Endodermal cell (in vitro differentiated cells): Measurements from ENCODE around the gene NOS3. TPM values are rescaled to one million over a fixed set of nuclear protein-coding genes. Genes with fewer than 3 reads are reported as not detected.

Experiments
- DNase-seq: peaks from one replicate; pipeline ENCODE4 v3.0.0-alpha.2; 2017
- H3K27ac ChIP-seq: 2 replicates; pipeline ENCODE4 v1.5.1; 2013; ENCODE audit warnings: mild to moderate bottlenecking, low read depth, low read length, moderate library complexity
- H3K27me3 ChIP-seq: 2 replicates; pipeline ENCODE4 v1.6.1; 2013; ENCODE audit warnings: mild to moderate bottlenecking, low read length, moderate library complexity; ENCODE audit not compliant: insufficient read depth, control insufficient read depth, poor library complexity, severe bottlenecking
- H3K36me3 ChIP-seq: 2 replicates; pipeline ENCODE4 v1.7.0; 2013; ENCODE audit warnings: mild to moderate bottlenecking, low read length, moderate library complexity; ENCODE audit not compliant: control insufficient read depth, insufficient read depth
- H3K4me1 ChIP-seq: one replicate; pipeline ENCODE4 v1.7.0; 2013; ENCODE audit warnings: low read length; ENCODE audit not compliant: control insufficient read depth, insufficient read depth
- H3K4me3 ChIP-seq: 2 replicates; pipeline ENCODE4 v1.5.1; 2013; ENCODE audit warnings: mild to moderate bottlenecking, low read length, moderate library complexity
- H3K9ac ChIP-seq: 2 replicates; pipeline ENCODE4 v1.6.1; 2013; ENCODE audit warnings: mild to moderate bottlenecking, low read length, moderate library complexity; ENCODE audit not compliant: poor library complexity, severe bottlenecking; ENCODE audit errors: extremely low read depth
- H3K9me3 ChIP-seq: 2 replicates; pipeline ENCODE4 v1.6.1; 2013; ENCODE audit warnings: mild to moderate bottlenecking, low read length, moderate library complexity; ENCODE audit not compliant: control insufficient read depth
- H3K27ac Mint-ChIP-seq: 2 replicates; pipeline ENCODE4 v1.8.0; 2020; ENCODE audit warnings: mixed read lengths
- H3K27me3 Mint-ChIP-seq: 2 replicates; pipeline ENCODE4 v1.8.0; 2021; ENCODE audit warnings: mild to moderate bottlenecking, mixed read lengths; ENCODE audit not compliant: insufficient read depth
- H3K36me3 Mint-ChIP-seq: 2 replicates; pipeline ENCODE4 v1.8.0; 2020; ENCODE audit warnings: low read depth, mixed read lengths
- H3K4me1 Mint-ChIP-seq: 2 replicates; pipeline ENCODE4 v1.8.0; 2020; ENCODE audit warnings: mixed read lengths
- H3K4me3 Mint-ChIP-seq: 2 replicates; pipeline ENCODE4 v1.8.0; 2020; ENCODE audit warnings: mild to moderate bottlenecking, moderate library complexity, mixed read lengths
- H3K9me3 Mint-ChIP-seq: 2 replicates; pipeline ENCODE4 v1.8.0; 2020; ENCODE audit warnings: mild to moderate bottlenecking, mixed read lengths
- WGBS, 2 experiments: methylation state at CpG; one replicate each; pipeline versions ENCODE4 v1.1.5 to v1.1.7; 2013; ENCODE audit warnings: missing lambda C conversion rate in 2 of 2, mixed read lengths in 1 of 2; ENCODE audit not compliant: insufficient coverage in 1 of 2, insufficient read length in 1 of 2; 5-methylcytosine and 5-hydroxymethylcytosine counted together
- total RNA-seq, 2 donors: library from RNA; stranded (reverse); fragmentation: NEBNext Ultra II Directional in 1 of 2; extraction: Animal tissue kit (Norgen Biotek cat#: 25700) in 1 of 2; gene quantifications; 2 replicates in 1 of 2; 3 replicates in 1 of 2; pipeline ENCODE4 v1.2.1, GENCODE V29; 2021
- TF ChIP-seq, protein P1 (sequence below): fragments of 200-600 bp; sonication (generic); conservative IDR thresholded peaks from 2 replicates; pipeline ENCODE4 v1.5.0; 2021; ENCODE audit warnings: antibody characterized with exemption, mild to moderate bottlenecking

The NOS3 gene
- total RNA-seq, 2 donors from 2014 or later, result 2.3 to 9.1 TPM

DNA sequence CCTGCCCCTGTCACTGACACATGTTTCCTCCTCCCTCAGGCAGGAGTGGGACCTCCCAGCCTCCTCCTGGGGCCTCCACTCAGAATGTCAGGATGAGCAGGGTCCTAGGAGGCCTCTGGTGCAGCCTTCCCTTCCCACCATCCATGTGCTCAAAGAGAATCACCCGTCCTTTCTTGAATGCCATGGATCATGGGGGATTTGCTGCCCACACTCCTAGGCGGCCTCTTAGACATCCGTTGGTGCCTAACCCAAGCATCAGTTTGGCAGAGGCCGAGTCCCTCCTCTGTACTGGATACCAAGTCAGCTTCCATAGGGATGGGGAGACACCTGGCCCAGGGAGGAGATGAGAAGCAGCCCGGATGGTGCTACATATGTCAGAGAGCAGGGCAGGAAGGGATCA, 7.0 kb downstream of the NOS3 start:
- Histone ChIP-seq H3K9ac (no peak overlapping the region), H3K4me3 (no peak overlapping the region), H3K27ac (no peak overlapping the region), H3K27me3 (no peaks in the 10 kb centered on the region), H3K9me3 (no peaks in the 10 kb centered on the region), H3K4me1 (peaks cover 6% of the 10 kb centered on the region), H3K36me3 (no peaks in the 10 kb centered on the region)
- TF ChIP-seq, protein P1, sequence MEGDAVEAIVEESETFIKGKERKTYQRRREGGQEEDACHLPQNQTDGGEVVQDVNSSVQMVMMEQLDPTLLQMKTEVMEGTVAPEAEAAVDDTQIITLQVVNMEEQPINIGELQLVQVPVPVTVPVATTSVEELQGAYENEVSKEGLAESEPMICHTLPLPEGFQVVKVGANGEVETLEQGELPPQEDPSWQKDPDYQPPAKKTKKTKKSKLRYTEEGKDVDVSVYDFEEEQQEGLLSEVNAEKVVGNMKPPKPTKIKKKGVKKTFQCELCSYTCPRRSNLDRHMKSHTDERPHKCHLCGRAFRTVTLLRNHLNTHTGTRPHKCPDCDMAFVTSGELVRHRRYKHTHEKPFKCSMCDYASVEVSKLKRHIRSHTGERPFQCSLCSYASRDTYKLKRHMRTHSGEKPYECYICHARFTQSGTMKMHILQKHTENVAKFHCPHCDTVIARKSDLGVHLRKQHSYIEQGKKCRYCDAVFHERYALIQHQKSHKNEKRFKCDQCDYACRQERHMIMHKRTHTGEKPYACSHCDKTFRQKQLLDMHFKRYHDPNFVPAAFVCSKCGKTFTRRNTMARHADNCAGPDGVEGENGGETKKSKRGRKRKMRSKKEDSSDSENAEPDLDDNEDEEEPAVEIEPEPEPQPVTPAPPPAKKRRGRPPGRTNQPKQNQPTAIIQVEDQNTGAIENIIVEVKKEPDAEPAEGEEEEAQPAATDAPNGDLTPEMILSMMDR, result no peak
- peak; percentile 31 for DNase-seq
- Mint-ChIP-seq H3K4me1 (no peaks in the 10 kb centered on the region), H3K27ac (no peak overlapping the region), H3K27me3 (peaks cover 3% of the 10 kb centered on the region), H3K36me3 (no peaks in the 10 kb centered on the region), H3K9me3 (no peaks in the 10 kb centered on the region), H3K4me3 (no peak overlapping the region)
- WGBS, 2 experiments, result 91 to 100% methylated on average over 2 to 5 of the region's 5 CpGs

DNA sequence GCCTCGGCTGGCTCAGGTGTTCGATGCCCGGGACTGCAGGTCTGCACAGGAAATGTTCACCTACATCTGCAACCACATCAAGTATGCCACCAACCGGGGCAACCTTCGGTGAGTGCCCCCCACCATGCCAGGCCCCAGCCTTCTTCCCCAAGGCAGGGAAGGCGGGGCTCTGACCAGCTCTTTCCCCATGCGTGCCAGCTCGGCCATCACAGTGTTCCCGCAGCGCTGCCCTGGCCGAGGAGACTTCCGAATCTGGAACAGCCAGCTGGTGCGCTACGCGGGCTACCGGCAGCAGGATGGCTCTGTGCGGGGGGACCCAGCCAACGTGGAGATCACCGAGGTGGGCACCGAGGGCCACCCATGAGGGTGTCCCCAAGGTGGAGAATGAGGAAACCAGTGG, 7.5 kb downstream of the NOS3 start:
- TF ChIP-seq, protein P1, result no peak
- no peaks in the 10 kb centered on the region for H3K9me3 ChIP-seq
- peaks cover 6% of the 10 kb centered on the region for H3K4me1 ChIP-seq

DNA sequence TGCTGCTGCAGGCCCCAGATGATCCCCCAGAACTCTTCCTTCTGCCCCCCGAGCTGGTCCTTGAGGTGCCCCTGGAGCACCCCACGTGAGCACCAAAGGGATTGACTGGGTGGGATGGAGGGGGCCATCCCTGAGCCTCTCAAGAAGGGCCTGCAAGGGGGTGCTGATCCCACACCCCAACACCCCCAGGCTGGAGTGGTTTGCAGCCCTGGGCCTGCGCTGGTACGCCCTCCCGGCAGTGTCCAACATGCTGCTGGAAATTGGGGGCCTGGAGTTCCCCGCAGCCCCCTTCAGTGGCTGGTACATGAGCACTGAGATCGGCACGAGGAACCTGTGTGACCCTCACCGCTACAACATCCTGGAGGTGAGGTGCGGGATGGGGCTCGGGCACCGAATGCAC, 8.2 kb downstream of the NOS3 start:
- no peak overlapping the region for H3K4me3 Mint-ChIP-seq
- Histone ChIP-seq H3K27me3 (no peaks in the 10 kb centered on the region), H3K4me1 (peaks cover 6% of the 10 kb centered on the region), H3K4me3 (no peak overlapping the region), H3K36me3 (no peaks in the 10 kb centered on the region), H3K9ac (no peak overlapping the region), H3K9me3 (no peaks in the 10 kb centered on the region), H3K27ac (no peak overlapping the region)
- DNase-seq, result no peak
- 94% methylated on average over 8 to 12 of the region's 12 CpGs for WGBS, 2 experiments
- H3K36me3 Mint-ChIP-seq, result no peaks in the 10 kb centered on the region
- TF ChIP-seq, protein P1, result no peak
- H3K27me3 Mint-ChIP-seq, result peaks cover 3% of the 10 kb centered on the region
- no peak overlapping the region for H3K27ac Mint-ChIP-seq
- no peaks in the 10 kb centered on the region for H3K4me1 Mint-ChIP-seq
- H3K9me3 Mint-ChIP-seq, result no peaks in the 10 kb centered on the region

More for the DNA sequence above, 7.5 kb downstream of the NOS3 start:
- Mint-ChIP-seq H3K4me3 (no peak overlapping the region), H3K27ac (no peak overlapping the region), H3K36me3 (no peaks in the 10 kb centered on the region), H3K27me3 (peaks cover 3% of the 10 kb centered on the region), H3K4me1 (no peaks in the 10 kb centered on the region), H3K9me3 (no peaks in the 10 kb centered on the region)
- H3K27ac ChIP-seq, result no peak overlapping the region
- H3K27me3 ChIP-seq, result no peaks in the 10 kb centered on the region
- H3K4me3 ChIP-seq, result no peak overlapping the region
- no peak overlapping the region for H3K9ac ChIP-seq
- WGBS, 2 experiments, result 93 to 97% methylated on average over 13 to 20 of the region's 20 CpGs
- no peak for DNase-seq
- H3K36me3 ChIP-seq, result no peaks in the 10 kb centered on the region
